Activated naive CD4-positive, alpha-beta T cell treated with anti-CD3 and anti-CD28 coated beads, Interleukin-2, amount 50 U/mL, for 72 hours (primary cell): ENCODE results near the gene EXOSC10. TPM values are rescaled to one million over a fixed set of nuclear protein-coding genes. Genes with fewer than 3 reads are reported as not detected.

Source experiments
- ATAC-seq, 2 donors: fragments of 150-1000 bp; cut with Tn5 transposase; 2 replicates each; pipeline ENCODE4 v1.10.0; 2021; ENCODE audit warnings: mild to moderate bottlenecking in 2 of 2, moderate library complexity in 2 of 2
- DNase-seq, 2 donors: peaks; one replicate each; pipeline ENCODE4 v3.0.0; 2021 to 2022; ENCODE audit warnings: low spot score in 2 of 2
- H3K27ac Mint-ChIP-seq, 2 donors: one replicate each; pipeline ENCODE4 v1.8.0; 2022; ENCODE audit warnings: mild to moderate bottlenecking in 2 of 2, mixed read lengths in 2 of 2
- H3K36me3 Mint-ChIP-seq, 2 donors: one replicate each; pipeline ENCODE4 v1.8.0; 2022; ENCODE audit warnings: mixed read lengths in 2 of 2
- H3K9me3 Mint-ChIP-seq, 2 donors: one replicate each; pipeline ENCODE4 v1.8.0; 2022; ENCODE audit warnings: mixed read lengths in 2 of 2
- total RNA-seq, 2 donors: library from RNA; stranded (reverse); gene quantifications; one replicate each; pipeline ENCODE4 v1.2.3, GENCODE V29; 2022

The EXOSC10 gene
- 10 to 100 TPM; 81.1 to 83.3 TPM for total RNA-seq

DNA sequence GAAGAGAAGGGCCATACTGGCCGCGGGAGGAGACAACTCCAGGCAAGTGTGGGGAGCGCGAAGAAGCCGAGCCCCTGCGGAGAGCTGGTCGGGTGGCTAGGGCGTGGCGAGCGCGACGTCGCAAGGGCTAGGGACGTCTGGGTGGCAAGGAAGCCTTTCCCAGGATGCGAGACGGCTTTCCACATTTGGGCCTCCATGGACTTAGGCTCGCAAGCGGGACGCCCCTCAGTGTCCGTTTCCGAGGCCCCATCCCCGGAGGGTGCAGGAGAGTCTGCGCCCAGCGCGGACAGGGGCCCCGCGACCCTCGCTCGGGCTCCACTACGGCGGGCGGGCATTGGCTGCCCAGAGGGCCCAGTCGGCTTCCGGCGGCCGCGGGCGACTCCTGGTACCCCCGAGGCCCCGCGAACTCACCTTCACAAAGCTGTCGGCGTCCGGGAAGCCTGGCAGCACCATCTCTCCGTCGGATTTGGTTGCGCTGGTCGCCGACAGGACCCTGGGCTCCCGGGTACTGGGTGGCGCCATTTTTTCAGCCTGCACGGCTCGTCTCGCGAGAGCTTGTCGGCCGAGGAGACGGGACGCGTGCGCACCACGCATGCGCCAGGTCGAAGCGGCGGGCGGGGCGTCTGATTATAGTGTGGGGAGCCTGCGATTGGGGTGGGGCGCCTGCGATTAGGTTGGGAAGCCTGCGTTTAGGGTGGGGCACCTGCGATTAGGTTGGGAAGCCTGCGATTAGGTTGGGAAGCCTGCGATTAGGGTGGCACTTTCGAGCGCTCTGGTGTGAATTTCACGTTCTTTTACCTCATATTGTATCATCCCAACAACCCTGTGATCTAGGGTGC lies at the start of gene EXOSC10:
TSS of gene EXOSC10 (minus strand) at position 560 of the 839 bp plus-strand sequence. CDS start at position 522, 38 bp downstream.
- H3K36me3 Mint-ChIP-seq = peaks cover 14 to 20% of the 10 kb centered on the region in 2 donors
- H3K27ac Mint-ChIP-seq = peak within 1 kb of the TSS; percentile 86 to 96
- H3K9me3 Mint-ChIP-seq = no peaks in the 10 kb centered on the region
- DNase-seq (peak; percentile 95 to 98), ATAC-seq (peak; percentile 96 to 97)

DNA sequence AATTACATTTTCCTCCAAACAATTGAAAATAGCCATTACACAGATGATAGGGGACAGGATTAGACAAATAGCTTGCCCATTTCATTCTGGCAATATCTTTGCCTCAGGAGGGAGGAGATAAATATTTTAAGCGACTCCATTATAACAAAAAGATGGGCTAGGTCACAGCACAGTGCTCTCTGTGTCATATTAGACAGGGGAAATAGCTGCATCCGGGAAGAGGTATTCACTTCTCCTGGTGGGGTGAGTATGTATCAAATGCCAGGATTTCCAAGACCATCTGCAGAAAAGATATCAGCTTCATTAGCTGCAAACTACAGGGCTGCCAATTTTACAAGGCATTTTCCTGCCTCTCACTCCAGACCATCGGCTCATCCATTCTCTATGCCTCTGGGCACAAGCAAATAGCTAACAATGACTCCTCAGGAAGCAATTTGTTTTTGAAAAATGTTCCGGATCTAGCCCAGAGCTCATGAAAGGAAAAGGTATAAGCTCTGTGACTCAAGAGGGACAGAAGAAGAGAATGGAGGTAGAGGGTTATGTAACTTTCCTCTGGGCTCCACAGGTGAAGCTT lies 47.6 kb upstream of the EXOSC10 start:
- H3K36me3 Mint-ChIP-seq = peaks cover 10 to 12% of the 10 kb centered on the region in 2 donors
- H3K27ac Mint-ChIP-seq = no peak overlapping the region
- ATAC-seq (no peak), DNase-seq (no peak)
- H3K9me3 Mint-ChIP-seq = no peaks in the 10 kb centered on the region

DNA sequence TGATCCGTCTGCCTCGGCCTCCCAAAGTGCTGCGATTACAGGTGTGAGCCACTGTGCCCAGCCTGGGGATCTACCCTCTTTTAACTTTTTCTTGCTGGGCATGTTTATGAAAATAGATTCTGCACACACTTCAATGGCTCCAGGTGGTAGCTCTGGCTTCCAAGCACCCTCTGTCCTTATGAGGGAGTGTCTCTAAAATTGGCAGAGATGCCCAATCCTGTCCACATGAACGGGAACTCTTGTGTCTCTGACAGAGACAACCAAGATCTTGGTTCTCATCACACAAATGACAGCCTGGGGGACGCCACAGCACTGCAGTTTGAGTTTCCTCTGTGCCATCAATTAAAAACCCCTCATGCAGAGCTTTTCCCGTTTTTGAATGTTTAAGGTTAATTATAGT lies 46.1 kb upstream of the EXOSC10 start:
- no peaks in the 10 kb centered on the region for H3K9me3 Mint-ChIP-seq
- peaks cover 10 to 12% of the 10 kb centered on the region in 2 donors for H3K36me3 Mint-ChIP-seq
- ATAC-seq = no peak
- H3K27ac Mint-ChIP-seq = no peak overlapping the region
- no peak for DNase-seq

DNA sequence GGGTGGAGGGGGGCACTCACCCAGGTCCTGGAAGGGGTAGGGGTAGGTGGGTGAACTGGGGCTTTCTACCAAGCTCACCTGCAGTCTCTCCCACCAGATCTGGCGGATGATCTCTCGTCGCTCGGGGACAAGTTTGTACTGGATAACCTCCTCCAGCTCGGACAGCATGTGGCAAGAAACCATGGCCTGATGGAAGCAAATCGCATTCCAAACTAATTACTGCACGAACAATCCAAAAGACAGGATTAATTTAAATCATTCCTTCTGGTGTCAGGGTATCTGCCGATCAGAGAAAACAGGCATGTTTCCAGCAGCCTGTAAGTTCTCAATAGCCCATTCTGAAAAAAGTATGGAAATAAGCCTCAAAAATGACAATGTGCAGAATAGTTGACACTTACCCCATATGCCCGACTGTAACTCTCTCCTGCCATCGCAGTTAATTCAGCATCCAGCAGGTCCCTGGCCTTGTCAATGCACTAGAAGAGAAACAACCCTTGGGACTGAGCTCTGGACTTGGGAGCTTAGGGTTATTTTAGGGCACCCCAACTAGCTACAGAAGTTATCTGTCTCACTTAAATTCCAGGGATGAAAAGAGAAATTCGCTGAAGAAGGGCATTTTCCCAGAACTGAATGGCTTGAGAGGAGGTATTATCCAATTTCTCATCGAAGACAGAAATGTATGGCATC lies 45.0 kb upstream of the EXOSC10 start:
- DNase-seq (no peak), ATAC-seq (no peak)
- Mint-ChIP-seq H3K36me3 (peaks cover 10 to 12% of the 10 kb centered on the region in 2 donors), H3K9me3 (no peaks in the 10 kb centered on the region), H3K27ac (peak overlapping the region in 1 of 2 donors; percentile 75)

DNA sequence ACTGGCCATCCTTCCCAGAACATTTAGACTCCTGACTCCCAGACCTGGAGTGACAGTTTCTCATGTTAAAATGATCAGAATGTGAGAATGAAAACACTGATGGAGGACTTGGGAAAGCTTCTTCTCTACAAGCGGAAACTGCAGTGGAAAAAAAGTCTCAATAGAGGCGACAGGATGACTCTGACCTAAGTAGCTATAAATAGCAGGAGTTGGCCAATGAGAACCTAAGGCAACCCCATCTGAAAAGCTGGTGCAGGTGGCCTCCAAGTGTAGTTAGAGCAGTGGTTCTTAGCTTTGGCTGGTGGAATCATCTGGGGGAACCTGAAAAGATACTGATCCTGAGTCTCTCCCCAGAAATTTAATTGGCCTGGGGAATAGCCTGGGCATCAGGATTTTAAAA lies 44.2 kb upstream of the EXOSC10 start:
- no peaks in the 10 kb centered on the region for H3K9me3 Mint-ChIP-seq
- peak overlapping the region; percentile 75 to 81 for H3K27ac Mint-ChIP-seq

DNA sequence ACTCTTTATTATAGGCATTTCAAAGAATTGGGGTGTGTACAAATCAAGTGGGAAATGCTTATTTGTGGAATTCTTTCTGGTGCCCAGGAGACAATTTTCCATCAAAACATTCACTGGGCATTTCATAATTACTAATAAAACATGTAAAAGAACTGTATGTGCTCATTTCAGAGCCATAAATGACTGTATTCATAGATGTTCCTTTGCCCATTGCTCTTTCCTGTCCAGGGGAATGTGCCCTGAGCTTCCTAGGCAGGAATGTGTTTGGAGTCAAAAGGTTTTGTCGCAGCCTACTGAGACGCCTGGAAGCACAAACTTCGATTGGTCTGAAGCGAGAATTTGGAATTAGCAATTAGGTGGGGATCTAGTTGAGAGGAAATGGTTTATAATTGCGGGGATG lies 43.7 kb upstream of the EXOSC10 start:
- Mint-ChIP-seq H3K36me3 (peaks cover 10 to 12% of the 10 kb centered on the region in 2 donors), H3K9me3 (no peaks in the 10 kb centered on the region), H3K27ac (peak overlapping the region; percentile 75 to 85)
- DNase-seq = no peak
- ATAC-seq = no peak

More for the DNA sequence above, 44.2 kb upstream of the EXOSC10 start:
- peaks cover 10 to 12% of the 10 kb centered on the region in 2 donors for H3K36me3 Mint-ChIP-seq
- DNase-seq (no peak), ATAC-seq (peak; percentile 69 to 74)

DNA sequence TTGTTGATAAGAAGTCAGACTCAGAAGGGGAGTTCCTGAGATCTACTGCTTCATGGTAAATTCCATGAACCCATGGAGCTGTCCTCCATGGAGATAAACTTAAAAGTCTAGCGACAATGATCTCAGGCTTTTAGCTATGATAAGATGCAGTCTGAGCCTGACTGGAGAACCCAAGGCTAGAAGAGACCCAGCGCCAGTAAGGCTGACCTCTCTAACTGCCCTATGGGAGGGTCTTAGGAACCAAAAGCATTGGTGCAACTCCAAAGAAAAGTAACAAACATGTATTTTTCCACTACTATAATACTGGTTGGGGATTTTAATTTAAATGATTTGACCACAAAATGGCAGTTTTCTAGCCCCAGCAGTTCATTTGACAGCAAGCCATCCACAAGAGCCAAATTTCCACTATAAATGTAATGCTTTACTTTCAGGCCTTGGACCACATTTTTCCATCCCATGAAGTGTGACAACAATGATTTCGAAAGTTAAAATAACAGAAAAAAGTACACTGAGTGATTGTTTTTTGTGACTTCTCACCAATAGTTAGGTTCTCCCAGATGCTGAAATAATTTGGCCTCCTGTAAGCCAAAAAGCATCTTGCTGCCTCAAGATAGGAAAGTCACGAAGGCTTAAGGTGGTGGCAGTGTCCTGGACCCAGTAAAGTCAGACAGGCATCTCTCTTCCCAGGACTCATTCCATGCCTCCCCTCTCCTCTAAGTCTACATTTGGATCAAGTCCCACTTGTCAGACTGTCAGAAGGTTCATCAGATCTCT lies 43.1 kb upstream of the EXOSC10 start:
- Mint-ChIP-seq H3K36me3 (peaks cover 10 to 12% of the 10 kb centered on the region in 2 donors), H3K9me3 (no peaks in the 10 kb centered on the region), H3K27ac (peak overlapping the region; percentile 75 to 85)
- DNase-seq = no peak
- ATAC-seq = no peak

DNA sequence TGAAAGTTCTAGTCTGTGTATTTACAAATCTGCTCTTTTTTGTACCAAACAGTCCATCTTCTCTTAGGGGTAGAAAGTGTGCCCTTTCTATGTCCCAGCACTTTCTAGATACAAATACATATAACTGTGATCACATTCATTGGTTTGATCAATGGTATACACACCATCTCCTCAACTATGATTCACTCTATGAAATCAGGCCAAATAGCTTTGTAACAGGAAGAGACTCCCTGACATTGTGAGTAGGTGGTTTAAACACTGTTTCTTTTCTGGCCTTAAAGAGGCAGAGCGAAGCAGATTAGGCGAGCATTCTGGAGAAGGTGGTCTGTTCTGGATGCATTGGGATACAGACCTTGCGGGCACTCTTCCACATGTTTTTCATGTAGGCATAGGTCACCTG lies 39.3 kb upstream of the EXOSC10 start:
- peaks cover 8% of the 10 kb centered on the region in 2 donors for H3K36me3 Mint-ChIP-seq
- DNase-seq (no peak), ATAC-seq (no peak)
- peak overlapping the region; percentile 2 to 26 for H3K27ac Mint-ChIP-seq
- H3K9me3 Mint-ChIP-seq = no peaks in the 10 kb centered on the region

DNA sequence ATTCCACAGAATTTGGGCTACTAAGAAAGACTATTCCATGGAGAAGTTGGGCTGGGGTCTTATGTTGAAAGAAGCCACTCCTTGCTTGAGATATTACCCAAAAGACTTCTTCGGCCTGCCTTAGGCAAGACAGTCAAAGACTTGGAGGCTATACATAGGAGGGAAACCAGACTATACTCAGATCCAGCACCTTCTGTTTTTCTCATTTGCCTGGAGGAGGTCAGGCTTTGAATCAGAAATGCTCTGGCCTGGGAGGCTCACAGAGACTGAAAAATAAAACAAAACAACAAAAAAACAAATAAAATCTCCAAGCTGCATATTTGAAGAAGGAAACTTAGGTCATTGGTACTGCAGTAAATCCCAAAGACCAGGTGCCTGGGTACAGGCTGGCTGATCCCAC lies 38.4 kb upstream of the EXOSC10 start:
- no peak for ATAC-seq
- H3K36me3 Mint-ChIP-seq = no peaks in the 10 kb centered on the region
- peak overlapping the region in 1 of 2 donors; percentile 2 for H3K27ac Mint-ChIP-seq
- H3K9me3 Mint-ChIP-seq = no peaks in the 10 kb centered on the region
- DNase-seq = no peak

DNA sequence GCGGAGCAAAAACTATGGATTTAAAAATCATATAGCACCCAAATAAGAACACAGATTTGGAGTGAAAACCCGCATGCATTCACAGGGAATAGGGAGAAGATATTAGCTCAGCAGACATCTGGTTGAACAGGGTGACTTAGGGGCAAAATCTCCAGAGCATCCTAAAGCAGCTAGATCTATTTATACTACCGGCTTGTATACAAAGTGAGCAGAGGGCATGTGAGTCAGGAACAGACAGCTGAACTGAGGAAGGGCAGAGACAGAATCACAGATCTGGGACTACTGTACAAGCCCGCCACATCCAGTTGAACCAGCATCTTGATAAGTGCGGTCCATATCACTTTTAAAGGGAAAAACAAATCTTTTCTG lies 35.2 kb upstream of the EXOSC10 start:
- H3K9me3 Mint-ChIP-seq = no peaks in the 10 kb centered on the region
- no peak for ATAC-seq
- DNase-seq = no peak
- H3K27ac Mint-ChIP-seq = no peak overlapping the region
- peaks cover 0 to 10% of the 10 kb centered on the region in 2 donors for H3K36me3 Mint-ChIP-seq

DNA sequence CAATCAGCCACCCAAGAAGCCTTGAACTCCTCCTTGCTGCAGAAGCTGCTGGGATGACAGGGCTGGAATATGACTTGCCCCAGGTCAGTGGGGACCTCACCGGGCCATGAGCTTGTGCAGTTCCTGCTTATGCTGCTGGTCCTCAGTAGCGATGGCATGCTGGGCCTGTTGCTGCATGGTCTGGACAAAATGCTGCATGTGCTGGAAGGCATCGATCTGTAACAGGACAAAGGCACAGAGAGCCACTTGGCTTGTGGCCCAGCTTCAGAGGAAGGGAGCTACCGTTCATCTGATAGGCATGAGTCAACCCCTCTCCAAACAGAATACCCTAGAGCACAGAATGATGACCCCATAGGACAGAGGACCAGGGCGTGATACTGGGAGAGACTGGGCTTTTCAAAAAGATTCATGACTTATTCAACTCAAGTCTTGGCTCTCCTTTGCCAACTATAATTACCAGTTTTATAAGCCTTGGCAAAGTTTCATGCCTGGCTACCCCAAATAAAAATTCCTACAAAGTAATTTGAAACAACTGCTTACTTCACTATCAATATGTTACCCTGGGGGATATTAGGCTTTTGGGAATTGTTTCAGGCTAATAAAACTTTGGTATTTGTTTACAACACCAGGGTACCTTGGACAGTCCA lies 34.7 kb upstream of the EXOSC10 start:
- Mint-ChIP-seq H3K27ac (peak overlapping the region in 1 of 2 donors; percentile 90), H3K9me3 (no peaks in the 10 kb centered on the region), H3K36me3 (peaks cover 0 to 15% of the 10 kb centered on the region in 2 donors)
- no peak for DNase-seq
- no peak for ATAC-seq

DNA sequence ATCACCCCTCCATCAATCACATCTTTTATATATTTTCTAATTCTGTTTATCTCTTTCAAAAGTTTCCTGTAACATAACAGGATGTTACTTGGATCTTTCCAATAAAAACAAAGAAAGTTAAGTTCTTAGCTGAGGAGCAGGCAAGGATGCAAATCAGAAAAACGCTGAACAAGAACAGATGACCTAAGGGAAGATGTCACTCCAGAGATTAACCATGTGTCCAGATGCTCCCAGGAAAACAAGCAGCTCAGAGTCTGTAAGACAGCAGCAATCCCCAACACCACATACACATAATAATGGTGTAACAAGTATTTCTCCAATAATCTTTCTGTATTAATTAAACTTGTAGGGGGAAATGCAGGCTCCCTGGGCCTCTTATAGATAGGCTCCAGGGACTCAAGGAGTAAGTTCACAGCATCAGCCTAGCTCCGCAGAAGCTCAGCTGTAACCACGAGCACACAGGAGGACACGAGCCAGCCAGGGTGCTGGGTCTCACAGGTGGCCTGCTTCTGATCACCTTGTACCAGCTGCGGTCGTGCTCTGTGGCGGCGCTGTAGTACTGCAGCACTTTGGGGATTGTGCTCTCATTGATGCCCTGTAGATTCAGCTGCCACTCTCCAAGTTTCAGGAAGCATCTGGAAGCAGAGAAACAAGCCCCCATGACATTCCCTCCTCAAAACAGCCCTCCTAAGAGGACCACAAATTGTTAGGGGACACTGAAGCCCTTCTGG lies 33.1 kb upstream of the EXOSC10 start:
- DNase-seq (no peak), ATAC-seq (no peak)
- H3K27ac Mint-ChIP-seq = peak overlapping the region in 1 of 2 donors; percentile 26
- peaks cover 0 to 20% of the 10 kb centered on the region in 2 donors for H3K36me3 Mint-ChIP-seq
- H3K9me3 Mint-ChIP-seq = no peaks in the 10 kb centered on the region

DNA sequence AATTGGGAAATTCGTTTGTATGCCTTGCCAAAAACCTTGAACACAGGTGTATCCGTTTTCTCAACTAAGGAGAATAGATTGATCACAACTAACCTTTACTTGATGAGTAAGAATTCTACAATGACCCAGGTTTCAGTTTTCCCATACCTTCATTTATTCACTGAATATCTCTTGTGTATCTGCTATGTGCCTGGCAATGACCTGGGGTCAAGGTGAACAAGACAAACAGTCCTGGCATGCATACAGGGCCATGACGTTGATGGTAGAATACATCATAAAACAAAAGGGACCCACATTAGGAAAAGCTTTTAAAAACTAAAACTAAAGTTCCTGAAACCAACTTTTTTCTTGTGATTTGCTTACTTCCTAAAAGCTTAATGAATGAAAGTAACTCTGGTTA lies 32.1 kb upstream of the EXOSC10 start:
- Mint-ChIP-seq H3K9me3 (no peaks in the 10 kb centered on the region), H3K36me3 (peaks cover 0 to 24% of the 10 kb centered on the region in 2 donors), H3K27ac (no peak overlapping the region)
- ATAC-seq (no peak), DNase-seq (no peak)

DNA sequence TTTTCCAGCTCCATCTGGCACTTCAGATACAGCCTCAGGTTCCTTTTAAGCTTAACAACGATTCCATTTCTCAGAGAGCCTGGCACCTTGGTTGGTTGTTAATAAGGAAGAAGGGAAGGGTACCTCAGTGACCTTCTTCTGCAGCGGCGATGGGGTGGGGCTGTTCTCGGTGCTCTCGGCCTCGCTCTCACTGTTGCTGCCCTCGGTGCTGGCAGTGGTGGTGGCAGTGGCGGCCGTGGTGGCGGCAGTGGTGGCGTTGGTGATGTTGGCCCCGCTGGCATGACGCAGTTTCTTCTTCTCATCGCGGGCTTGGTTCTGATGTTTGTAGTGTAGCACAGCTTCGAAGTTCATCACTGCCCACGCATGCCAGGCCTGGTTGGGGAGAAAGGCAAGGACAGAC lies 30.7 kb upstream of the EXOSC10 start:
- DNase-seq (no peak), ATAC-seq (no peak)
- peaks cover 0 to 30% of the 10 kb centered on the region in 2 donors for H3K36me3 Mint-ChIP-seq
- H3K9me3 Mint-ChIP-seq = no peaks in the 10 kb centered on the region
- peak overlapping the region in 1 of 2 donors; percentile 34 for H3K27ac Mint-ChIP-seq

DNA sequence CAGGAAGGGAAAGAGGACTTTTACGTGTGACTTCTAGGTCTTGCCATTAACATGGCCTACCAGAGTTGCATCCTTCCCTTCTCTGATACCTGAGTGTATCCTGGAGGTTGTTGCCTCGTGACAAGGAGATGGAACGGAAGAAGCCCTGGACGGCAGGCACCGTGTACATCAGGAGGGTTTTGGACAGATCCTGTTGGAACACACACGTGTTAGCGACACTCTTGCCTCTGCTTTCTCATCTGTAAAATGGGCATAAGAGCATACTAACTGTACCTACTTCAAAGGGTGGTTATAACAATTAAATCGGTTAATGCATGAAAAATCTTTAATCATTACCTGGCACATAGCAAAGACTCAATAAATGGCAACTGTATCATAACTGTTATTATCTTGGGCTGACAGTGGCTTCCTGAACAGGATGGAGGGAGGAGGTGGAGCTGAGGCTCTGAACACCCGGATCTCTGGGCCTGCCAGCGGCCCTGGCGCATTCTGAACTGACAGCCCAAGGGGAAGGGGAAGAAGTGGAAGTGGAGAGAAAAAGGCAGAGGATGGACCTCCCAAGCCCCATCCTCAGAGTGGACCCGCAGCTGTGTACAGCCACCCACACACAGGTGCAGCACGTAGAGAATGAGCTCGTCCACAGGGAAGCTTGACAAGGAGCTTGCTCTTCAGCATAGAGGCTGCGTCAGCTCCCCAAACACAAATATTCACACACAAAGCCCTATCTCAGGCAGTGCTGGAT lies 30.2 kb upstream of the EXOSC10 start:
- Mint-ChIP-seq H3K36me3 (peaks cover 0 to 35% of the 10 kb centered on the region in 2 donors), H3K27ac (peak overlapping the region in 1 of 2 donors; percentile 50), H3K9me3 (no peaks in the 10 kb centered on the region)
- DNase-seq = no peak
- no peak for ATAC-seq
